AG09309 (cell line): Measurements from ENCODE around the gene TAMALIN.

Experiments used
- DNase-seq: peaks from one replicate; pipeline ENCODE4 v3.0.0-alpha.2; 2010; ENCODE audit warnings: low read depth
- H3K4me3 ChIP-seq: 2 replicates; pipeline ENCODE4 v1.5.1; 2011; ENCODE audit warnings: mild to moderate bottlenecking, low read depth, low read length, moderate library complexity; ENCODE audit not compliant: control insufficient read depth
- TF ChIP-seq, protein P1 (sequence below): IDR thresholded peaks from 2 replicates; pipeline ENCODE4 v1.5.1; 2011; ENCODE audit warnings: mild to moderate bottlenecking, low read depth, low read length, inconsistent platforms; ENCODE audit not compliant: insufficient read depth, control insufficient read depth; ENCODE audit errors: missing control alignments

TAMALIN gene

DNA sequence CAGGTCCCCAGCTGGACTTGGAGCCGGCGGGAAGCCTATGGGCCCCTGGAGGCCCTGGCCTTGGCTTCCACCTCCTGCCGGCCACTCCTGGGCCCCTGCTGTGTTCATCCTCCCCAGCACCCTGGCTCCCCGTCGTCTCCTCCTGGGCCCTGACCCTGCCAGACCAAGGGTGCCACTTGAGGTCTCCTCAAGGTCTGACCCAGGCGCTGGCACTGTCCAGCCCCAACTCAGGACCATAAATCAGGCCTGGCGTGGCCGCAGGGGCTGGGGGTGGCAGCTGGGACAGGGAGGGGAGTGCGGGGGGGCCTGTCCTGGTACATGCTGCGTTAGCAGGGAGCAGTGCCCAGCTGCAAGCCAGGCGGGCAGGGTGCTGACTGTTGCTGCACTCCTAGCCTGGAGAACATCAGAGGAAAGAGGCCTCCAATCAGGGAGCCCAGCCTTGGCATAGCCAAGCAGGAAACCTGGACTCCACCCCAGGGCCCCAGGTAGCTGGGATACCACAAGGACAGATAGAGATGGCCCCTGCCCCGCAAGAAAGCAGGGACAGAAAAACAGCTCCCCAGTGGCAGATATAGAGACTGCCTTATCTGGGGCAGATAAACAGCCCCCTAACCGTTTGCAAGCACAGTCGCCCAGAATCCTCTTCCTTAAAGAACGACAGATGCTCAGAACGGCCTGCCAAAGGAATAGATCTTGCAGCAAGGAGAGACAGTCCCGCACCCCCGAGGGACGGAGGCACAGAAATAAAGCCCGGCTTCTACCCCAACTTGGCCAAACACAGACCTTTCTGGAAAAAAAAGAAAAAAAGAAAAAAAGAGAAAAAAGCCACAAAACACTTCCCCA, 56.6 kb downstream of the TAMALIN start:
- TF ChIP-seq, protein P1, sequence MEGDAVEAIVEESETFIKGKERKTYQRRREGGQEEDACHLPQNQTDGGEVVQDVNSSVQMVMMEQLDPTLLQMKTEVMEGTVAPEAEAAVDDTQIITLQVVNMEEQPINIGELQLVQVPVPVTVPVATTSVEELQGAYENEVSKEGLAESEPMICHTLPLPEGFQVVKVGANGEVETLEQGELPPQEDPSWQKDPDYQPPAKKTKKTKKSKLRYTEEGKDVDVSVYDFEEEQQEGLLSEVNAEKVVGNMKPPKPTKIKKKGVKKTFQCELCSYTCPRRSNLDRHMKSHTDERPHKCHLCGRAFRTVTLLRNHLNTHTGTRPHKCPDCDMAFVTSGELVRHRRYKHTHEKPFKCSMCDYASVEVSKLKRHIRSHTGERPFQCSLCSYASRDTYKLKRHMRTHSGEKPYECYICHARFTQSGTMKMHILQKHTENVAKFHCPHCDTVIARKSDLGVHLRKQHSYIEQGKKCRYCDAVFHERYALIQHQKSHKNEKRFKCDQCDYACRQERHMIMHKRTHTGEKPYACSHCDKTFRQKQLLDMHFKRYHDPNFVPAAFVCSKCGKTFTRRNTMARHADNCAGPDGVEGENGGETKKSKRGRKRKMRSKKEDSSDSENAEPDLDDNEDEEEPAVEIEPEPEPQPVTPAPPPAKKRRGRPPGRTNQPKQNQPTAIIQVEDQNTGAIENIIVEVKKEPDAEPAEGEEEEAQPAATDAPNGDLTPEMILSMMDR, result no peak
- no peak for DNase-seq
- no peak overlapping the region for H3K4me3 ChIP-seq

DNA sequence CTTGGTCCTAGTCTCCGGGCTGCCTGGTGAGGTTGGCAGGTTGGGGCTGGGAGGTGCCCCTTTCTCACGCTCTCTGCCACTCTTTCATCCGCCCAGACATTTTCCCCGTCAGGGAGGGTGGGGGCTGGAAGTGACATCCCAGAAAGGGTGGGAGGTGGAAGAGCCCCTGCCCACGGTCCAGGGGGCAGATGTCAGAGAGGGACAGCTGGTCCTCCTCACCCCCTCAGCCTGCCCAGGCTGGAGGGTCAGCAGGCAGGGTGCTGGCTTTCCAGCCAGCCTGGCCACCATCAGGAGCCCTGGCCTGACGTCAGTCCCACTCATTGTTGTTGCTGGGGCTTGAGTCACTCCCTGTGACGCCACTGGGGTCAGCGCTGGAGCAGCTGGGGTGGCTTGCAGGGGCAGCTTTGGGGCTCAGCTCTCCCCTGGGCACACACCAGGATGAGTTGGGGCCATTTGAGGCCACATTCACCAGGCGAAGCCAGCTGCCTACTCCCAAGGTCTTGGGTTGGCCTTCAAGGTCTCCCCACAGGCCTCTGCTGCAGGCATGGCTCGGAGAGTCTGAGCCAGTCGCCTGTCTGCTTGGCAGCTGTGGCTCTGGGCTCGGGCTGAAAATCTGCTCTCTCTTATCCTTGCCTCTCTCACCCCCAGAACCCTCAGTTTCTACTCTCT, 57.4 kb downstream of the TAMALIN start:
- DNase-seq, result no peak
- TF ChIP-seq, protein P1, result no peak
- no peak overlapping the region for H3K4me3 ChIP-seq
